Activated naive CD8-positive, alpha-beta T cell treated with anti-CD3 and anti-CD28 coated beads, Interleukin-2, amount 10 ng/mL, durations not matched to agents 7 days and 5 days (primary cell): Measurements from ENCODE around the gene AFAP1. TPM values are rescaled to one million over a fixed set of nuclear protein-coding genes. Genes with fewer than 3 reads are reported as not detected.

ENCODE experiments used
- ATAC-seq: fragments of 150-1000 bp; cut with Tn5 transposase; one replicate; pipeline ENCODE4 v1.10.0; 2021; ENCODE audit warnings: low read depth, moderate library complexity
- POLR2A ChIA-PET: fragments of 350-600 bp; sonication (Branson Sonifier 250); formaldehyde crosslinking; loops from one replicate; lab custom pipeline; 2021; ENCODE audit warnings: antibody characterized with exemption; lab: Charles Lee
- DNase-seq: peaks from one replicate; pipeline ENCODE4 v3.0.0; 2021
- H3K27ac Mint-ChIP-seq: one replicate; pipeline ENCODE4 v1.8.0; 2022; ENCODE audit warnings: mild to moderate bottlenecking, mixed read lengths
- H3K27me3 Mint-ChIP-seq: one replicate; pipeline ENCODE4 v1.8.0; 2022; ENCODE audit warnings: mild to moderate bottlenecking, moderate library complexity, mixed read lengths
- H3K36me3 Mint-ChIP-seq: one replicate; pipeline ENCODE4 v1.8.0; 2021; ENCODE audit warnings: mild to moderate bottlenecking, mixed read lengths
- H3K4me1 Mint-ChIP-seq: one replicate; pipeline ENCODE4 v1.8.0; 2021; ENCODE audit warnings: mixed read lengths
- H3K4me3 Mint-ChIP-seq: one replicate; pipeline ENCODE4 v1.8.0; 2022; ENCODE audit warnings: mild to moderate bottlenecking, moderate library complexity, mixed read lengths
- H3K9me3 Mint-ChIP-seq: one replicate; pipeline ENCODE4 v1.8.0; 2021; ENCODE audit warnings: mixed read lengths
- total RNA-seq, 2 experiments: library from RNA; stranded (reverse); gene quantifications; one replicate each; pipeline ENCODE4 v1.2.3, GENCODE V29; 2021

The AFAP1 gene
- total RNA-seq, 2 experiments from 2014 or later = 9.9 to 12.2 TPM

GRCh38 chr4:7826176-7826908 lies 113.3 kb downstream of the AFAP1 start:
- Mint-ChIP-seq H3K27me3 (no peaks in the 10 kb centered on the region), H3K4me1 (peaks cover 30% of the 10 kb centered on the region), H3K36me3 (peaks cover 9% of the 10 kb centered on the region), H3K9me3 (no peaks in the 10 kb centered on the region), H3K4me3 (no peak overlapping the region), H3K27ac (no peak overlapping the region)
- ATAC-seq (no peak), DNase-seq (no peak)
- POLR2A ChIA-PET = no interaction called here

GRCh38 chr4:7824218-7824617 lies 115.4 kb downstream of the AFAP1 start:
- ATAC-seq (no peak), DNase-seq (no peak)
- no peaks in the 10 kb centered on the region for H3K9me3 Mint-ChIP-seq
- no peaks in the 10 kb centered on the region for H3K27me3 Mint-ChIP-seq
- no peak overlapping the region for H3K4me3 Mint-ChIP-seq
- POLR2A ChIA-PET = no interaction called here
- no peak overlapping the region for H3K27ac Mint-ChIP-seq
- H3K4me1 Mint-ChIP-seq = peaks cover 26% of the 10 kb centered on the region
- H3K36me3 Mint-ChIP-seq = peaks cover 6% of the 10 kb centered on the region

GRCh38 chr4:7823416-7823824 lies 116.2 kb downstream of the AFAP1 start:
- Mint-ChIP-seq H3K27ac (no peak overlapping the region), H3K4me1 (peaks cover 18% of the 10 kb centered on the region), H3K9me3 (no peaks in the 10 kb centered on the region), H3K36me3 (peaks cover 6% of the 10 kb centered on the region), H3K27me3 (no peaks in the 10 kb centered on the region), H3K4me3 (no peak overlapping the region)
- no peak for DNase-seq
- ATAC-seq = no peak
- POLR2A ChIA-PET = interaction anchor here (0.6 to 0.7 kb wide), 2 partner anchors 138 to 785 kb away, joined by 3 to 4 read pairs; no protein-coding TSS in a partner anchor

- POLR2A ChIA-PET = interaction anchor here (0.7 kb wide), 1 partner anchor 138 kb away, joined by 3 read pairs; no protein-coding TSS in a partner anchor
- ATAC-seq (no peak), DNase-seq (no peak)
- Mint-ChIP-seq H3K36me3 (peaks cover 6% of the 10 kb centered on the region), H3K9me3 (no peaks in the 10 kb centered on the region), H3K27ac (no peak overlapping the region), H3K27me3 (no peaks in the 10 kb centered on the region), H3K4me1 (peaks cover 14% of the 10 kb centered on the region), H3K4me3 (no peak overlapping the region)
Measured at GRCh38 chr4:7822877-7823276, 116.8 kb downstream of the AFAP1 start.

GRCh38 chr4:7822137-7822505 lies 117.5 kb downstream of the AFAP1 start:
- peaks cover 8% of the 10 kb centered on the region for H3K4me1 Mint-ChIP-seq
- no peak for ATAC-seq
- H3K36me3 Mint-ChIP-seq = peaks cover 4% of the 10 kb centered on the region
- H3K27me3 Mint-ChIP-seq = no peaks in the 10 kb centered on the region
- no peak for DNase-seq
- no peak overlapping the region for H3K4me3 Mint-ChIP-seq
- no peak overlapping the region for H3K27ac Mint-ChIP-seq
- POLR2A ChIA-PET = interaction anchor here (1.5 kb wide), 1 partner anchor 9 kb away, joined by 3 read pairs; no protein-coding TSS in a partner anchor
- no peaks in the 10 kb centered on the region for H3K9me3 Mint-ChIP-seq

- no peak for DNase-seq
- Mint-ChIP-seq H3K4me1 (peaks cover 8% of the 10 kb centered on the region), H3K9me3 (no peaks in the 10 kb centered on the region), H3K4me3 (no peak overlapping the region), H3K27me3 (no peaks in the 10 kb centered on the region), H3K27ac (no peak overlapping the region), H3K36me3 (no peaks in the 10 kb centered on the region)
- POLR2A ChIA-PET = interaction anchor here (1.1 to 1.5 kb wide), 2 partner anchors 8 to 33 kb away, joined by 3 read pairs; no protein-coding TSS in a partner anchor
- ATAC-seq = no peak
Measured at GRCh38 chr4:7821245-7822136, 118.2 kb downstream of the AFAP1 start.

- POLR2A ChIA-PET = interaction anchor here (1.1 kb wide), 1 partner anchor 35 kb away, joined by 3 read pairs; no protein-coding TSS in a partner anchor
- ATAC-seq (no peak), DNase-seq (no peak)
- peaks cover 12% of the 10 kb centered on the region for H3K4me1 Mint-ChIP-seq
- no peaks in the 10 kb centered on the region for H3K36me3 Mint-ChIP-seq
- no peak overlapping the region for H3K27ac Mint-ChIP-seq
- no peak overlapping the region for H3K4me3 Mint-ChIP-seq
- no peaks in the 10 kb centered on the region for H3K27me3 Mint-ChIP-seq
- no peaks in the 10 kb centered on the region for H3K9me3 Mint-ChIP-seq
Measured at GRCh38 chr4:7820031-7820818, 119.4 kb downstream of the AFAP1 start.

GRCh38 chr4:7819446-7819845 lies 120.2 kb downstream of the AFAP1 start:
- Mint-ChIP-seq H3K4me1 (peaks cover 13% of the 10 kb centered on the region), H3K27me3 (no peaks in the 10 kb centered on the region), H3K36me3 (no peaks in the 10 kb centered on the region), H3K4me3 (no peak overlapping the region), H3K27ac (no peak overlapping the region), H3K9me3 (no peaks in the 10 kb centered on the region)
- POLR2A ChIA-PET = no interaction called here
- ATAC-seq (no peak), DNase-seq (no peak)

- ATAC-seq (no peak), DNase-seq (no peak)
- no peaks in the 10 kb centered on the region for H3K27me3 Mint-ChIP-seq
- H3K36me3 Mint-ChIP-seq = peaks cover 4% of the 10 kb centered on the region
- H3K27ac Mint-ChIP-seq = no peak overlapping the region
- H3K4me1 Mint-ChIP-seq = peaks cover 13% of the 10 kb centered on the region
- H3K9me3 Mint-ChIP-seq = no peaks in the 10 kb centered on the region
- POLR2A ChIA-PET = no interaction called here
- H3K4me3 Mint-ChIP-seq = no peak overlapping the region
Measured at GRCh38 chr4:7818399-7818911, 121.2 kb downstream of the AFAP1 start.

GRCh38 chr4:7817877-7818398 lies 121.7 kb downstream of the AFAP1 start:
- Mint-ChIP-seq H3K27me3 (no peaks in the 10 kb centered on the region), H3K9me3 (no peaks in the 10 kb centered on the region), H3K4me3 (no peak overlapping the region), H3K36me3 (peaks cover 4% of the 10 kb centered on the region), H3K27ac (no peak overlapping the region), H3K4me1 (peaks cover 13% of the 10 kb centered on the region)
- no peak for DNase-seq
- ATAC-seq = no peak
- POLR2A ChIA-PET = no interaction called here

GRCh38 chr4:7816771-7817170 lies 122.9 kb downstream of the AFAP1 start:
- H3K36me3 Mint-ChIP-seq = peaks cover 4% of the 10 kb centered on the region
- POLR2A ChIA-PET = no interaction called here
- H3K4me1 Mint-ChIP-seq = peaks cover 10% of the 10 kb centered on the region
- H3K4me3 Mint-ChIP-seq = no peak overlapping the region
- no peak for ATAC-seq
- H3K9me3 Mint-ChIP-seq = no peaks in the 10 kb centered on the region
- H3K27ac Mint-ChIP-seq = no peak overlapping the region
- no peak for DNase-seq
- H3K27me3 Mint-ChIP-seq = no peaks in the 10 kb centered on the region

- DNase-seq (no peak), ATAC-seq (no peak)
- POLR2A ChIA-PET = no interaction called here
- Mint-ChIP-seq H3K27ac (no peak overlapping the region), H3K4me3 (no peak overlapping the region), H3K27me3 (no peaks in the 10 kb centered on the region), H3K4me1 (peaks cover 10% of the 10 kb centered on the region), H3K9me3 (no peaks in the 10 kb centered on the region), H3K36me3 (peaks cover 4% of the 10 kb centered on the region)
Measured at GRCh38 chr4:7815981-7816380, 123.7 kb downstream of the AFAP1 start.
